ENCODE measurements around the gene CACNA1C. TPM values are rescaled to one million over a fixed set of nuclear protein-coding genes. Genes with fewer than 3 reads are reported as not detected.

The CACNA1C gene
- total RNA-seq, 1 donor from 2014 or later = 11.7 TPM

DNA sequence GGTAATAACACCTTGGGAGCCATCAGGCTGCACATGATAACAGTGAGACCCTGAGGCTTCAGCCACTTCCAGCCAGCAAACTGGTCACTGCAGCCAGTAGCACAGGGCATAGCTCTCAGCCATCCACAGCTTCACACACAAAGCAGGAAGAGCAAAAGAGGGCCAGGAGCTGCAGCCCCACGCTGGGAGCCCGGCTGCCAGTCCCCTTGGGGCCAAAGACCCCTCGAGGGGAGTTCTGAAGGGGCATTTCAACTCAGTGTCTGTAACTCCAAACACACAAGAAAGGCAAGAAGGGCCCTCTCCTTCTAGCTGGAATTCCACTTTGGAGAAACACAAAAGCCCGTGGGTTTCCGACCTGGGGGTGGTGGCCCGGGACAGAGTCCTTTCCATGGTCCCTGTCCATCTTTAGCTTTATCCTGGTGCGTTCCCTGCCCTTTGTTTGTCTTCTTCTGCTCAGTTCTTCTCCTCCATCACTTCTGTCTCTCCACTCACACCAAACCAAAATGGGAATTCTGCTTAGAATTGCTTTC, 590.2 kb downstream of the CACNA1C start:
- peaks cover 23% of the 10 kb centered on the region for H3K27me3 Mint-ChIP-seq
- DNase-seq (ENCODE audit: low spot score, unreplicated experiment) = no peak
- TF ChIP-seq, protein P1, sequence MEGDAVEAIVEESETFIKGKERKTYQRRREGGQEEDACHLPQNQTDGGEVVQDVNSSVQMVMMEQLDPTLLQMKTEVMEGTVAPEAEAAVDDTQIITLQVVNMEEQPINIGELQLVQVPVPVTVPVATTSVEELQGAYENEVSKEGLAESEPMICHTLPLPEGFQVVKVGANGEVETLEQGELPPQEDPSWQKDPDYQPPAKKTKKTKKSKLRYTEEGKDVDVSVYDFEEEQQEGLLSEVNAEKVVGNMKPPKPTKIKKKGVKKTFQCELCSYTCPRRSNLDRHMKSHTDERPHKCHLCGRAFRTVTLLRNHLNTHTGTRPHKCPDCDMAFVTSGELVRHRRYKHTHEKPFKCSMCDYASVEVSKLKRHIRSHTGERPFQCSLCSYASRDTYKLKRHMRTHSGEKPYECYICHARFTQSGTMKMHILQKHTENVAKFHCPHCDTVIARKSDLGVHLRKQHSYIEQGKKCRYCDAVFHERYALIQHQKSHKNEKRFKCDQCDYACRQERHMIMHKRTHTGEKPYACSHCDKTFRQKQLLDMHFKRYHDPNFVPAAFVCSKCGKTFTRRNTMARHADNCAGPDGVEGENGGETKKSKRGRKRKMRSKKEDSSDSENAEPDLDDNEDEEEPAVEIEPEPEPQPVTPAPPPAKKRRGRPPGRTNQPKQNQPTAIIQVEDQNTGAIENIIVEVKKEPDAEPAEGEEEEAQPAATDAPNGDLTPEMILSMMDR (IDR thresholded peaks at IDR 0.05; ENCODE audit: unreplicated experiment) = no peak
- no peak overlapping the region for H3K4me3 Mint-ChIP-seq (ENCODE audit: low read depth)
- no peaks in the 10 kb centered on the region for H3K36me3 Mint-ChIP-seq (ENCODE audit: insufficient read depth)
- H3K9me3 Mint-ChIP-seq (ENCODE audit: low read depth) = no peaks in the 10 kb centered on the region
- H3K27ac Mint-ChIP-seq = no peak overlapping the region
- H3K4me1 Mint-ChIP-seq (ENCODE audit: low read depth) = peaks cover 6% of the 10 kb centered on the region

DNA sequence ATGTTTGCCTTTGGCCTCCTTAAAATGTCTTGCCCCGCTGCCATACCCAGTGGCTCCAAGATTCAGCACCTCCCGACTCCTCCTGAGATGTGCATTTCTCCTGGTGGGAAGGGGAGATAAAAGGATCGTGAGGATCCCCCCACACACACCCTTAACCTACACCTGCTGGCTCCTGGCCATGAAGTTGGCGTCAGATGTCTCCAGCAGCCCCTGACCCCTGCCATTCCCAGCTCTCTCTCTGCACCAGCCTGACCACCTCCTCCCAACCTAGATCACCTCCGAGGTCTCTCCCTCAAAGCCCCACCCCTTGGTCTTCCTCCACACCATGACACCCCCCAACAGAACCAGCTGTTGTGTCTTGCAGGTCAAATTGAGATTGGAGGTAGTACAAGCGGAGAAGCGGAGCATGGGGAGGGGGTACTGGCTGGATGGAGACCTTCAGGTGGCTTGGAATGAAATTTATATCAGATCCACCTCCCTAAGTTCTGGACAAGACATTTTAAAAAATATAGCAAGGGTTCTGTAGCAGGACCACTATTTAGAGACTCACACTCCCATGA, 590.9 kb downstream of the CACNA1C start:
- TF ChIP-seq, protein P1 (IDR thresholded peaks at IDR 0.05; ENCODE audit: unreplicated experiment) = no peak
- peaks cover 6% of the 10 kb centered on the region for H3K4me1 Mint-ChIP-seq (ENCODE audit: low read depth)
- DNase-seq (ENCODE audit: low spot score, unreplicated experiment) = no peak
- no peak overlapping the region for H3K4me3 Mint-ChIP-seq (ENCODE audit: low read depth)
- H3K9me3 Mint-ChIP-seq (ENCODE audit: low read depth) = no peaks in the 10 kb centered on the region
- no peak overlapping the region for H3K27ac Mint-ChIP-seq
- H3K27me3 Mint-ChIP-seq = peaks cover 16% of the 10 kb centered on the region
- H3K36me3 Mint-ChIP-seq (ENCODE audit: insufficient read depth) = no peaks in the 10 kb centered on the region

DNA sequence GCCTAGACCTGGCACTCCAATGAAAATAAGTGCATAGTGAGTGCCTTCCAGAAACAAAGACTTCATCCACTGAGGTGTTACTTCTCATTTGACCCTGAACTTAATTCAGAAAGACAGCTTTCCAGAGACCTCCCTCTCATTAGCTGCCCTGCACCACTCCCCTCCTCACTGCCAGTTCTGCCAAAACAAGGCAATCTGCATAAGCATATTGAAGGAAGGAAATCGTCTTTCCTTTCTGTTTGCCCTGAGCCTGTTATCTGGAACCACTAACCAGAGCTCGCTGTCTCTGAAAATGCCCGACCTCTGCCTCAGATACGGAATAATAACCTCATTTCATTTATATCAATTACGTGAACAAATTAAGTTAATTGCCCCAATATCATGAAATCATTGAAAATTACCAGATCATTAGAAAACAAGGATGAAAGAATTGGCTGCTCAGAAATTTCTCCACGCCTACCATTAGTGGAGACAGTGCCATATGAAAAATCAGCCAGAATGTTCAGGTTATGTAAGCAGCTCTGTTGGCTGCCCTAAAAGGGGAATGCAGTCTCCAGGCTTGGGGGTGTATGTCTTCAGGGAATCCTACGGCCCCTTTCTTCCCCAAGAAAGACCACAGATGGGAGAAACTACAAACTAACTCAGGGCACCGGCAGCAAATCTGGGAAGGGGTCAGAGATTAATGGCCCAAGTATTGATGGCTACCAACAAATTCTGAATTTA, 592.1 kb downstream of the CACNA1C start:
- DNase-seq (ENCODE audit: low spot score, unreplicated experiment) = no peak
- peaks cover 6% of the 10 kb centered on the region for H3K4me1 Mint-ChIP-seq (ENCODE audit: low read depth)

DNA sequence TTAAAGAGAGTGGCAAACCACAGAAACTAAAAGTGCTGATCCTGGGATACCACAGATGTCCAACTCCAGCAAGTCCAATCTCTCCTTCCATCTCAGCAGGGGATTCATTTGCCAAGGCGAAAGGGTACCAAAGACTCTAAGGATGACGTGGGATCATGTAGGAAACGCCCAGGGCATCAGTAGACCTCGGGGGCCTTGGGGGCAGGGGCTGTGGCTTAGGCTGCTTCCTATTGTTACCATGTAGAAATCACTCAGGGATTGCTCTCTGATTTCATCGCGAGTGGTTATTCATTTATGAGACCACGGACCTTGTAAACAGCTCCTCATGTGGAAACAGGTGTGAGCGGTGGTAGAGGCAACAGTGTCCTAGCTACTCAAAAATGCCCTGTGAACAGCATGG, 592.7 kb downstream of the CACNA1C start:
- Mint-ChIP-seq H3K9me3 (ENCODE audit: low read depth) (no peaks in the 10 kb centered on the region), H3K36me3 (ENCODE audit: insufficient read depth) (no peaks in the 10 kb centered on the region), H3K4me3 (ENCODE audit: low read depth) (no peak overlapping the region), H3K27me3 (peaks cover 18% of the 10 kb centered on the region), H3K27ac (peak overlapping the region; percentile 80), H3K4me1 (ENCODE audit: low read depth) (peaks cover 6% of the 10 kb centered on the region)
- TF ChIP-seq, protein P1 (IDR thresholded peaks at IDR 0.05; ENCODE audit: unreplicated experiment) = no peak
- no peak for DNase-seq (ENCODE audit: low spot score, unreplicated experiment)

More for the DNA sequence above, 592.1 kb downstream of the CACNA1C start:
- no peaks in the 10 kb centered on the region for H3K9me3 Mint-ChIP-seq (ENCODE audit: low read depth)
- no peak overlapping the region for H3K27ac Mint-ChIP-seq
- H3K27me3 Mint-ChIP-seq = peaks cover 17% of the 10 kb centered on the region
- H3K36me3 Mint-ChIP-seq (ENCODE audit: insufficient read depth) = no peaks in the 10 kb centered on the region
- H3K4me3 Mint-ChIP-seq (ENCODE audit: low read depth) = no peak overlapping the region
- TF ChIP-seq, protein P1 (IDR thresholded peaks at IDR 0.05; ENCODE audit: unreplicated experiment) = no peak

DNA sequence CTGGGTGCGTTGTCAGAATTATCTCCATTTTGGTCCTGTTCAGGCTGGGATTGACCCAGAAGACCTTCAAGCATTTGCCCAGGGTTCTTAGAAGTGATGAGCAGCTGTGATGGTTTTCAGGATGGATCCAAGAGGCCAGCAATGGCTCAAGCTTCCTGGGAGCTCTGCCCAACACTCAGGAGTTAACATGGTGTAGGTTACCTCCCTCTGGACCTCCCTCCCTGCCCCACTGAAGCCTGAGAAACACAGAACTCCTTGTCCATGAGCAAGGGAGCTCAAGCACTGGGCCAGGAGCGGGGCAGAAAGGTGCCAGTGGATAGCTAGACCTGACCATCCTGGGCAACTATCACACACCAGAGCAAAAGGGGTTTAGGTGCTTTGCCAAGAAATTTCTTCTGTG, 593.6 kb downstream of the CACNA1C start:
- H3K27me3 Mint-ChIP-seq = peaks cover 18% of the 10 kb centered on the region
- H3K36me3 Mint-ChIP-seq (ENCODE audit: insufficient read depth) = no peaks in the 10 kb centered on the region
- H3K9me3 Mint-ChIP-seq (ENCODE audit: low read depth) = no peaks in the 10 kb centered on the region
- H3K27ac Mint-ChIP-seq = no peak overlapping the region
- no peak for DNase-seq (ENCODE audit: low spot score, unreplicated experiment)
- H3K4me1 Mint-ChIP-seq (ENCODE audit: low read depth) = peaks cover 6% of the 10 kb centered on the region
- TF ChIP-seq, protein P1 (IDR thresholded peaks at IDR 0.05; ENCODE audit: unreplicated experiment) = no peak
- H3K4me3 Mint-ChIP-seq (ENCODE audit: low read depth) = no peak overlapping the region

All from progenitor cell of endocrine pancreas (in vitro differentiated cells).